ENCODE measurements around the gene UFM1. TPM values are rescaled to one million over a fixed set of nuclear protein-coding genes. Genes with fewer than 3 reads are reported as not detected.
"Not testable (repeated sequence)": the region's sequence is repeated elsewhere in the genome, so short reads cannot be mapped to it uniquely, and the experiment has no call there.

The UFM1 gene
- total RNA-seq, 1 donor from 2014 or later: 73.4 TPM

DNA sequence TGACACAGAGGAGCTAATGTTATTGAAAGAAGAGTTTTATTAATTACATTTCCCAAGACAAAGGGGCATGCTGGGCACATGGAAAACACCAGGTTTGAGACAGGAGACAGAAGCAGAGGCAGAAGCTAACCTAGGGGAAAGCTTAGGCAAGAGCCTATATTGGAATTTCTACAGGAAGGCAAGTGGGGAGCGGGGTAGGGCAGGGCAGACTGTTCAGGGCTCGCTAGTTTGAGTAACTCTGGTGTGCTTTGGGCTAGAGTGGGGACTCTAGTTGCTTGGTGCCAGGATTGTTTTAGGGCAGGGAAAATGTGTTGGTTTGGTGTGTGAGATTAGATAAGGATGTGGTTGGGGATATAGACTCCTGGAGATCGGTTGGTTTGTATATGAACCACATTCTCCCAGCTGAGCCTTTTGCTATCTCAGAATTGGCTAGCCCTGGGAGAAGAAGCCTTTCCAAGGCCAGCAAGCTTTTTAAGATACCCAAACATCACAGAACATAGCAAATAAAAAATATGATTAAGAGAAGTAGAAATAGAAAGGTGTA lies 8.4 kb upstream of the UFM1 start:
- no peak overlapping the region for H3K4me3 Mint-ChIP-seq (ENCODE audit: low read depth)
- H3K27me3 Mint-ChIP-seq (ENCODE audit: low read depth): no peaks in the 10 kb centered on the region
- DNase-seq (ENCODE audit: low spot score): no peak
- H3K27ac Mint-ChIP-seq: no peak overlapping the region
- no peaks in the 10 kb centered on the region for H3K36me3 Mint-ChIP-seq (ENCODE audit: low read depth)
- H3K4me1 Mint-ChIP-seq (ENCODE audit: low read depth): peaks cover 5% of the 10 kb centered on the region
- intact Hi-C loops (cut with micrococcal nuclease): loop anchor here (10.0 kb wide), 1 partner anchor 1906 kb away; the partner anchor contains the start of gene CCNA1
- H3K9me3 Mint-ChIP-seq: no peaks in the 10 kb centered on the region

DNA sequence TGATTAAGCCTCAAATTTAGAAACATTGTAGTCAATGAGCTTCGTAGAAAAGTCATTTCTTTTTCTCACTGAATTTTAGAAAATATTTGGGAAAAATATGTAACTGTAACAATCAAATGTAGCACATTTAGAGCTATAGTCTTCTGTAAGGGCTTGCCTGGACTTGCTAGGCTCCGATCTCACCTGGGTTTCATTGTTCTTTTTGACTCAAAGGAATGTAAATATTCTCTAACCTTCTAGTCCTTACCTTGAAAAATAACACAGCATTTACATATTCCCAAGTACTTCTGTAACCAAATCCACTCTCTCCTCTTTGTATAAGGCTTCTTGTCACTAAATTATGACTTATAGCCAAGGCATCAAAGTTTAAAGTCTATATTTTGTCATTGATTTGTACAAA lies 2.9 kb upstream of the UFM1 start:
- Mint-ChIP-seq H3K4me3 (ENCODE audit: low read depth) (no peak overlapping the region), H3K4me1 (ENCODE audit: low read depth) (peaks cover 26% of the 10 kb centered on the region), H3K27me3 (ENCODE audit: low read depth) (no peaks in the 10 kb centered on the region), H3K9me3 (no peaks in the 10 kb centered on the region), H3K27ac (no peak overlapping the region), H3K36me3 (ENCODE audit: low read depth) (peaks cover 21% of the 10 kb centered on the region)
- intact Hi-C loops (cut with micrococcal nuclease): loop anchor here (5.0 to 10.0 kb wide), 2 partner anchors 71 to 1912 kb away; partner anchors contain the start of gene CCNA1
- no peak for DNase-seq (ENCODE audit: low spot score)

DNA sequence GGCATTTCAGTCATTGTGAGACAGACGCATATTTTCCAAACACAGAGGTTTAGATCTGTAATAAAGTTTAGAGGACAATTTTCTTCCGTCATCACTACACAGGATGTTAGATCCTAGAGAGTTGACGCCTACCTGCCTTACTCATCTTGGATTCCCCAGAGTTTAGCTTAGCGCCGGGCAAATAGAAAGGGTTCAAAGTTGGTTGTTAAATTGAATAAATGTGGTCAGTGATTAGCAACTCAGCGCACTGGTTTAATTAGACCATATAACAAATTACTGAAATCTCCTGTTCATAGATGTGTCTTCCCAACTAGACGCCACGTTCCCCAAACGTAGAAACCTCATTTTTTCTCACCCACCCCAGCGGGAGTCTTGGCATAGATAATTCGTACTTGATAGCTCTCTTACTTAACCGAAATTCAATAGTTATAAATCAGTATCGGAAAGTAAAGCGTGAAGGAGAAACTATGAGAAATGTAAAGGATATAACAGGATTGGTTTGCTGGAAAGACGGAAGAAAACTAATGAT lies 726 bp upstream of the UFM1 start:
- Mint-ChIP-seq H3K4me1 (ENCODE audit: low read depth) (peaks cover 36% of the 10 kb centered on the region), H3K36me3 (ENCODE audit: low read depth) (peaks cover 38% of the 10 kb centered on the region), H3K9me3 (no peaks in the 10 kb centered on the region), H3K27ac (peak overlapping the region; percentile 99), H3K27me3 (ENCODE audit: low read depth) (no peaks in the 10 kb centered on the region), H3K4me3 (ENCODE audit: low read depth) (peak overlapping the region; percentile 100)
- intact Hi-C loops (cut with micrococcal nuclease): loop anchor here (1.0 to 10.0 kb wide), 5 partner anchors 68 to 1914 kb away; partner anchors contain the start of genes CCNA1, EXOSC8 and RFXAP
- DNase-seq (ENCODE audit: low spot score): no peak

DNA sequence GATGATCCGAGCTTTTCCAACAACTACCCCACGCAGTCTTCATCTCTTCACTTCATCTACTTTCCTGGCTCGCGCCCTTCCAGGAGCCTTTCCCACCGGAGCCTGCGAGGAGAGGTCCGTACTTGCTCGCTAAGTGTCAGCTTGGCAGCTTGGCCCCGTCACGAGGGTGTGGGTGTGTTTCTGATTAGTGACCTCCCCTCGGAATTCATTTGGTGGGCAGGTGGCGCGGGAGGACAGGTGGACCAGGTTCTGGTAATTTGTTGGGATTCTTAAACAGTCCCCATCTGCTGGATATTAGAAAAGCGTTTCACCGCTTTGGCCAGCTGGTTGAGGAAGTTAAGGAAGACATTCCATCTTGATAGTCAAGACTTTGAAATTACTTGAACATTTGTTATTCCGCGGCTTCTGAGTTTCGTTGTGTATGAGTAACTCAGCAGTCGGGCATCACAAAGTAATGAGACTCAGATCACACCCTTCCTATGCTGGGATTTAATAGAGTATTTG lies 515 bp downstream of the UFM1 start:
- no peaks in the 10 kb centered on the region for H3K27me3 Mint-ChIP-seq (ENCODE audit: low read depth)
- H3K36me3 Mint-ChIP-seq (ENCODE audit: low read depth): peaks cover 43% of the 10 kb centered on the region
- peaks cover 38% of the 10 kb centered on the region for H3K4me1 Mint-ChIP-seq (ENCODE audit: low read depth)
- peak; percentile 48 for DNase-seq (ENCODE audit: low spot score)
- H3K27ac Mint-ChIP-seq: peak overlapping the region; percentile 99
- peak overlapping the region; percentile 100 for H3K4me3 Mint-ChIP-seq (ENCODE audit: low read depth)
- intact Hi-C loops (cut with micrococcal nuclease): loop anchor here (5.0 to 10.0 kb wide), 2 partner anchors 687 to 745 kb away; partner anchors contain the start of genes NHLRC3 and PROSER1
- no peaks in the 10 kb centered on the region for H3K9me3 Mint-ChIP-seq

DNA sequence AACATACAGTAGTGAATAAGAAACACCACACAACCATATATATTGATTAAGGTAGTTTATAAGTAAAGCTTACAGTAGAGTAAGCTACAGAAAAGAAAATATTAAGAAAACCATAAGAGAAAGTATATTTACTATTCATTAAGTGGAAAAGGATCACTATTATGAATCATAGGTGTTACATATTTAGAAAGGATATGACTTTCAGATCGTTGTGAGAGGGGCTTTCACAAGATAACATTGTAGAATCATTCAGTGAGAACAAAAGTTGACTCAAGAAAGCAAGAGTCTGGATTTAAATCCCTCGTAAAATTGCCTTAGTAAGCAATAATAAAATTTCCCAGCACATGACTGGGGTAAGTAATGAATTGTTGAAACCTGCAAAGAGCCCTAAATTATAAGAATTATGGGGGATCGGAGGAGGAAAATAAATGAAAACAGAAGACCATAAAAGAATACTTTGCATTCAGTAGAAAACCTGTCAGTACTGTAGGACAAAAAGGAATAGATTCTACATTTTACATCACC lies 6.0 kb downstream of the UFM1 start:
- Mint-ChIP-seq H3K4me3 (ENCODE audit: low read depth) (no peak overlapping the region), H3K27me3 (ENCODE audit: low read depth) (no peaks in the 10 kb centered on the region), H3K36me3 (ENCODE audit: low read depth) (peaks cover 58% of the 10 kb centered on the region), H3K4me1 (ENCODE audit: low read depth) (peaks cover 30% of the 10 kb centered on the region), H3K27ac (peak overlapping the region; percentile 58), H3K9me3 (no peaks in the 10 kb centered on the region)
- intact Hi-C loops (cut with micrococcal nuclease): loop anchor here (10.0 kb wide), 1 partner anchor 739 kb away; no protein-coding TSS in a partner anchor
- DNase-seq (ENCODE audit: low spot score): no peak

DNA sequence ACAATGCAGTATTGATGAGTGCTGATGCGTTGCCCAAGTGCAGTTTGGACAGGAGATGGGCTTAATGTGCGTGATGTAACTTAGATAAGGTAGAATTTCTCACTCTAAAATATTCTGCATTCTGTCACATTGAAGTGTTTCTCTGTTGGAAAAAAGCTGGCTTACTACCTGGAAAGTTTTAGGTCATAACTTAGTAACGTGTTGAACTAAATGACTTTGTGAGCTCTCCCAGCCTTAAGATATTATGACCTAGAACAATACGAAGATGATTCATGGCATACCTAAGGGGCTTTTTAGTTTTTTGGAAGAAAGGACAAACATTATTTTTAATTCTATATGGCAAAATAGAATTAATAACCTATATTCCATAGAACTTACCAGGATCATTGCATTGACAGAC lies 9.0 kb downstream of the UFM1 start:
- DNase-seq (ENCODE audit: low spot score): no peak
- no peak overlapping the region for H3K27ac Mint-ChIP-seq
- peaks cover 8% of the 10 kb centered on the region for H3K4me1 Mint-ChIP-seq (ENCODE audit: low read depth)
- no peaks in the 10 kb centered on the region for H3K9me3 Mint-ChIP-seq
- intact Hi-C loops (cut with micrococcal nuclease): loop anchor here (10.0 kb wide), 1 partner anchor 736 kb away; no protein-coding TSS in a partner anchor
- no peak overlapping the region for H3K4me3 Mint-ChIP-seq (ENCODE audit: low read depth)
- H3K27me3 Mint-ChIP-seq (ENCODE audit: low read depth): no peaks in the 10 kb centered on the region
- H3K36me3 Mint-ChIP-seq (ENCODE audit: low read depth): peaks cover 50% of the 10 kb centered on the region

DNA sequence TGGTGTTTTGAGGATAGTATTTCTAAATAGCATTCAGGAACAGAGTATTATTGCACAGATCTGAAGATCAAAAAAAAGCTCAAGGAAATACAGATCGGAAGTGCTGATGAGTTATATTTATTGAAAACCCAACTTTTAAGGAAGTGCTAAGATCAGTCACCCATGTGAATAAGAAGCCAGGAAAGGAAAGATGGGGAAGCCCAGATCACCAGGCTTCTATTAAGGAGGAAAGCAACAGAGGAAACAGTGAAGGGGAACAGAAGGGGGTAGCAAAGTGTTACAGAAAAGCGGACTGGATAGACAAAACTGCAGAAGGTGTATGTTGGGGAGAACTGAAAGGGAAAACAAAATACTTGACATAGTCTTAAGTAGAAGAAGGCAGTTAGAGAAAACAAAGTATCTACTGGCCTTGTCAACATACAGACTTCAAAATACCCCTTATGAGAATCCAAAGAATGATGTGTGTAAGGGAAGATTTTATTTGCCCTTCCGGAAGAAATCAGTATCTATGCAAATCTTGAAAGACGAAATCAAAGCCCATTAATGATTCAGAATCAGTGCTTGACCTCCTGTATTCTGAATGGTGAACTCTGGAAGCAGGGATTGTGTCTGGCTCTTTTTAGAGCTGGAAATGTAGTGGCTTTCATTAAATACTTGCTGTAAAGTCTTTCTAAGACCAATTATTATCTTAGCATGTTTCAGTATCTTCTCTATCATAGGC lies 12.1 kb downstream of the UFM1 start:
- H3K9me3 Mint-ChIP-seq: no peaks in the 10 kb centered on the region
- no peak overlapping the region for H3K27ac Mint-ChIP-seq
- intact Hi-C loops (cut with micrococcal nuclease): no loop called here
- peaks cover 37% of the 10 kb centered on the region for H3K36me3 Mint-ChIP-seq (ENCODE audit: low read depth)
- H3K27me3 Mint-ChIP-seq (ENCODE audit: low read depth): no peaks in the 10 kb centered on the region
- H3K4me3 Mint-ChIP-seq (ENCODE audit: low read depth): no peak overlapping the region
- no peak for DNase-seq (ENCODE audit: low spot score)
- H3K4me1 Mint-ChIP-seq (ENCODE audit: low read depth): peaks cover 2% of the 10 kb centered on the region

DNA sequence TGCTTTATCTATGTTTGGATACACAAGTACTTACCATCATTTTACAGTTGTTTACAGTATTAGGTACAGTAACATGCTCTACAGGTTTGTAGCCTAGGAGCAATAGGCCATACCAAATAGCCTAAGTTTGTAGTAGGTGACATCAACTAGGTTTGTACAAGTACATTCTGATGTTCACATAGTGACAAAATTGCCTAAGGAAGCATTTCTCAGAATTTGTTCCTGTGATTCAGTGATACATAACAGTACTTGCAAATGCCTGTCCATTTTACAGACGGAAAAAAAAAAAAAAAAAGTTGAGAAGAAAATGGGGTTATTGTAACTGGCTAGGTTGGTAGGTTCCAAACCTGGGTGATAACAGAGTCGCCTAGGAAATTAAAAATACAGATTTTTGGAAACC lies 13.6 kb downstream of the UFM1 start:
- no peak for DNase-seq (ENCODE audit: low spot score)
- H3K4me1 Mint-ChIP-seq (ENCODE audit: low read depth): peaks cover 7% of the 10 kb centered on the region
- H3K9me3 Mint-ChIP-seq: no peaks in the 10 kb centered on the region
- H3K4me3 Mint-ChIP-seq (ENCODE audit: low read depth): no peak overlapping the region
- no peak overlapping the region for H3K27ac Mint-ChIP-seq
- H3K36me3 Mint-ChIP-seq (ENCODE audit: low read depth): peaks cover 33% of the 10 kb centered on the region
- no peaks in the 10 kb centered on the region for H3K27me3 Mint-ChIP-seq (ENCODE audit: low read depth)
- intact Hi-C loops (cut with micrococcal nuclease): no loop called here

DNA sequence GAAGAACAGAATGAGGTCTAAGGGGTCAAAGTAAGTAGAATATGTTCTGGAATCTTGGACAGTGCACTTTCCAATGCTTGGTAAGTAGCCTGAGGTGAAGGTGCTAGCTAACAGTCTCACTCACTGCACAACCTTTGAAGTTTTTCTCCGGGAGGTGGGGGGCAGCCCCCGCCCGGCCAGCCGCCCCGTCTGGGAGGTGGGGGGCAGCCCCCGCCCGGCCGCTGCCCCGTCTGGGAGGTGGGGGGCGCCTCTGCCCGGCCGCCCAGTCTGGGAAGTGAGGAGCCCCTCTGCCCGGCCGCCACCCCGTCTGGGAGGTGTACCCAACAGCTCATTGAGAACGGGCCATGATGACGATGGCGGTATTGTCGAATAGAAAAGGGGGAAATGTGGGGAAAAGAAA lies 14.1 kb downstream of the UFM1 start:
- H3K9me3 Mint-ChIP-seq; DNase-seq (ENCODE audit: low spot score); intact Hi-C loops (cut with micrococcal nuclease); H3K27ac Mint-ChIP-seq; H3K27me3 Mint-ChIP-seq (ENCODE audit: low read depth); H3K4me1 Mint-ChIP-seq (ENCODE audit: low read depth); H3K4me3 Mint-ChIP-seq (ENCODE audit: low read depth): not testable (repeated sequence)
- peaks cover 29% of the 10 kb centered on the region for H3K36me3 Mint-ChIP-seq (ENCODE audit: low read depth)

DNA sequence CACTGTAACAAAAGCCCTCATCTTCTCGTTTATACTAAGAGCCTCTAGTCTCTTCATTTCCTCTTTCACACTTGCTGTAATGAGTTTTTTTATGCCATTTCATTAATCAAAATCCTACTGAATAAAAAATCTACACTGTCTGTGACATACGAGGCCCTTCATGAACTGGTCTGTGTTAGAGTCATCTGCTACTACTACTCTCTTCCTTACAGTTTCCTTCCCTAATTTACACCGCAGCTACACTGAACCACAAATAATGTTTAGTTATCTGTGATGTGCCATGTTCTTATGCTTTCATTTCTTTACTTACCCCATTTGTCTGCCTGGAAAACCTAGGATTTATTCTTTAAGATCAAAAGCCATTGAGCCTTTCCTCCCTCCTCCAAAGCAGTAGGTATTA lies 16.0 kb downstream of the UFM1 start:
- no peak overlapping the region for H3K4me3 Mint-ChIP-seq (ENCODE audit: low read depth)
- peaks cover 19% of the 10 kb centered on the region for H3K36me3 Mint-ChIP-seq (ENCODE audit: low read depth)
- H3K27me3 Mint-ChIP-seq (ENCODE audit: low read depth): no peaks in the 10 kb centered on the region
- H3K4me1 Mint-ChIP-seq (ENCODE audit: low read depth): peaks cover 5% of the 10 kb centered on the region
- no peaks in the 10 kb centered on the region for H3K9me3 Mint-ChIP-seq
- no peak for DNase-seq (ENCODE audit: low spot score)
- H3K27ac Mint-ChIP-seq: no peak overlapping the region
- intact Hi-C loops (cut with micrococcal nuclease): no loop called here

DNA sequence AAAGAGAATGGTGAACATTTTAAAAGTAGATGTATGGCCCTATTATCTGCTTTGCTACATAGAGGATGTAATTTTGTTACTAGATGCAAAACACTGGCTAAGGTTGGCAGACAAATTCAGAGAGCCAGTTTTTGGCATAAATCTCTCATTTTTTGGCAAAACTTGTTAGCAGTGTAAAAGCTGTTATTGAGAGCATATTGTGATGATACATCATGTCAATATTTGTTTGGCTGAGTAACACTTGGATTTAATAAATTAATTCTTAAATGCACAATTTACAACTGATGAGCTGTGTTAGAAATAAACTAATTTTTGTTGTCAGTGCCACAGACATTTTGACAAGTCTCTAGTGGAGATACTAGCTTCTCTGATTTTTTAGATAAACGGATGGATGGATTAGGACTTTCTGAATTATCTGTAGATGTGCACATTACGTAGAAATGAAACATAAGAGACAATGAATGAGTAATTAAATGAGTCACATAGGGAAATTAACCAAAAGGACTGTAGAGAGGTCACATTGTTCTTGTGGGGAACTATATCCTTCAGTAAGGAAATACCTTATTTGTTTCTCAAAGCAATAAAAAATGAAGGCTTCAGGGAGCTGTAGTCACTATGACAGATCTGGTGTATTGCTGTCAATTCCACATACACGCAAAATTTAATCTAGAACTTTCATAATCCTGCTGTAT lies 17.4 kb downstream of the UFM1 start:
- H3K27me3 Mint-ChIP-seq (ENCODE audit: low read depth): no peaks in the 10 kb centered on the region
- no peak for DNase-seq (ENCODE audit: low spot score)
- intact Hi-C loops (cut with micrococcal nuclease): no loop called here
- no peak overlapping the region for H3K27ac Mint-ChIP-seq
- H3K4me1 Mint-ChIP-seq (ENCODE audit: low read depth): peaks cover 5% of the 10 kb centered on the region
- no peaks in the 10 kb centered on the region for H3K9me3 Mint-ChIP-seq
- H3K36me3 Mint-ChIP-seq (ENCODE audit: low read depth): peaks cover 8% of the 10 kb centered on the region
- no peak overlapping the region for H3K4me3 Mint-ChIP-seq (ENCODE audit: low read depth)

DNA sequence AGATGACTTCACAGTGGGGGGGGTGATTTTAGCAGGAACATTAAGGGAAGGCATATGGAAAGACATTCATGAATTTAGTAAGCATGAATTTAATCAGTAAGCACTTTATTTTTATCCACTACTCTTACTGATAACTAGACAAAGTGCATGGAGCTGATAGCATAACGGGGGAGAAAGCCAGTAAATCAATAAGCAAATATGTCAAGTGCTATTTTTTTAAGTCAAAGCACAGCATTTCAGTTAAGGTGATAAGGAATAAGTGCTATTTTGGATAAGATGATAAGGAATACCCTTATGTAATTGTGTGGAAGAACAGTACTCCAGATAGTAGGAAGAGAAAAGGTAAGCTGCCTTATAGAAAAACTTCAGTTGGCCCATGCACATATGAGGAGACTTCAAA lies 19.4 kb downstream of the UFM1 start:
- intact Hi-C loops (cut with micrococcal nuclease): no loop called here
- H3K27ac Mint-ChIP-seq: no peak overlapping the region
- no peak overlapping the region for H3K4me3 Mint-ChIP-seq (ENCODE audit: low read depth)
- H3K4me1 Mint-ChIP-seq (ENCODE audit: low read depth): peaks cover 5% of the 10 kb centered on the region
- H3K27me3 Mint-ChIP-seq (ENCODE audit: low read depth): no peaks in the 10 kb centered on the region
- no peak for DNase-seq (ENCODE audit: low spot score)
- H3K9me3 Mint-ChIP-seq: no peaks in the 10 kb centered on the region
- H3K36me3 Mint-ChIP-seq (ENCODE audit: low read depth): no peaks in the 10 kb centered on the region
